ENCODE measurements around the gene CASP12.

DNA sequence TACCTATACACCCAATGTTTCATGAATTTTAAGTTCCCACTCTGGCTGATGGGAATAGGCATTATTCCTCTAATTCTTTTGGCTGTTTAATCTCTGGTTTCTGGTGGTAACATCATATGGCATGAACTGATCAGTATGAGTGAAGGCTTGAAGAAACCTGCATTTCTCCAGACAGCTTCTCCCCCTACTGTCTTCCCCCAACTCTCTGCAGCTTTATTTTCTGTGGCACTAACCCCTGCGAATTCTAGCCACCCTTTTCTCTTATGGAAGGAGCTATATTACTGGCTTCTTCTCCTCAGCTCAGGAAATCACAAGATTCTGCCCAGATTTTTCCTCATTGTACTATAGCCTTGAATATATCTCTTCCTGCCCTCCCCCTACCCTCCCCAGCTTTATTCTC is 57.1 kb downstream of the CASP12 start:
- TF ChIP-seq GATA2 (IDR thresholded peaks at IDR 0.05; ENCODE audit: low read depth, low read length) (no peak), GATA3 (IDR thresholded peaks at IDR 0.05; ENCODE audit: low read depth, low read length) (no peak)
